MM.1S (cell line): Measurements from ENCODE around the gene IRF1.
A peak's percentile ranks its signal among the peaks of the same experiment; 100 is the strongest.

Experiments used
- DNase-seq: peaks from one replicate; pipeline ENCODE4 v3.0.0-alpha.2; 2015
- H2AFZ ChIP-seq: fragments of 300-600 bp; sonication (generic); 2 replicates; pipeline ENCODE4 v1.6.0; 2016; ENCODE audit warnings: antibody characterized with exemption, low read length
- H3F3A ChIP-seq: fragments of 300-600 bp; sonication (generic); 2 replicates; pipeline ENCODE4 v1.6.1; 2016; ENCODE audit warnings: mild to moderate bottlenecking, antibody characterized with exemption, low read length, moderate library complexity, mixed read lengths; ENCODE audit not compliant: insufficient read depth
- H3K27ac ChIP-seq: fragments of 300-600 bp; sonication (generic); 2 replicates; pipeline ENCODE4 v1.5.1; 2016; ENCODE audit warnings: mild to moderate bottlenecking, low read length
- H3K27me3 ChIP-seq: fragments of 300-600 bp; sonication (generic); replicated peaks from 2 replicates; pipeline ENCODE4 v1.6.0; 2016; ENCODE audit warnings: low read length; ENCODE audit not compliant: insufficient read depth
- H3K36me3 ChIP-seq: fragments of 300-600 bp; sonication (generic); replicated peaks from 2 replicates; pipeline ENCODE4 v1.6.1; 2016; ENCODE audit warnings: mild to moderate bottlenecking, low read length, mixed read lengths; ENCODE audit not compliant: insufficient read depth
- H3K4me1 ChIP-seq: fragments of 300-600 bp; sonication (generic); 2 replicates; pipeline ENCODE4 v1.6.1; 2016; ENCODE audit warnings: low read length, mixed read lengths
- H3K4me2 ChIP-seq: fragments of 300-600 bp; sonication (generic); 2 replicates; pipeline ENCODE4 v1.6.0; 2016; ENCODE audit warnings: low read depth, low read length
- H3K4me3 ChIP-seq: fragments of 300-600 bp; sonication (generic); 2 replicates; pipeline ENCODE4 v1.5.1; 2016; ENCODE audit warnings: low read length, mixed read lengths
- H3K79me2 ChIP-seq: fragments of 300-600 bp; sonication (generic); 2 replicates; pipeline ENCODE4 v1.6.1; 2016; ENCODE audit warnings: mixed run types, low read length, mixed read lengths
- H3K9ac ChIP-seq: fragments of 300-600 bp; sonication (generic); 2 replicates; pipeline ENCODE4 v1.6.1; 2016; ENCODE audit warnings: low read length, mixed read lengths
- H3K9me2 ChIP-seq: fragments of 300-600 bp; sonication (generic); replicated peaks from 2 replicates; pipeline ENCODE4 v1.6.1; 2016; ENCODE audit warnings: mild to moderate bottlenecking, low read length, mixed read lengths; ENCODE audit not compliant: insufficient read depth
- H3K9me3 ChIP-seq: fragments of 300-600 bp; sonication (generic); replicated peaks from 2 replicates; pipeline ENCODE4 v1.6.1; 2016; ENCODE audit warnings: mild to moderate bottlenecking, low read length, mixed read lengths; ENCODE audit not compliant: insufficient read depth
- H4K20me1 ChIP-seq: fragments of 300-600 bp; sonication (generic); 2 replicates; pipeline ENCODE4 v1.6.1; 2016; ENCODE audit warnings: mild to moderate bottlenecking, low read length, moderate library complexity, mixed read lengths; ENCODE audit not compliant: insufficient read depth
- EZH2 ChIP-seq: fragments of 300-600 bp; sonication (generic); optimal IDR thresholded peaks from 2 replicates; pipeline ENCODE3; 2017; ENCODE audit warnings: low read depth, mild to moderate bottlenecking, antibody characterized with exemption, low read length, mixed read lengths
- EZH2phosphoT487 ChIP-seq: fragments of 300-600 bp; sonication (generic); IDR thresholded peaks from 2 replicates; pipeline ENCODE4 v1.6.1; 2018; ENCODE audit warnings: antibody characterized with exemption, low read length
- TF ChIP-seq, protein P1 (sequence below): fragments of 300-600 bp; sonication (generic); IDR thresholded peaks from 2 replicates; pipeline ENCODE4 v1.5.1; 2016; ENCODE audit warnings: antibody characterized with exemption, low read length, mixed read lengths

The IRF1 gene

DNA sequence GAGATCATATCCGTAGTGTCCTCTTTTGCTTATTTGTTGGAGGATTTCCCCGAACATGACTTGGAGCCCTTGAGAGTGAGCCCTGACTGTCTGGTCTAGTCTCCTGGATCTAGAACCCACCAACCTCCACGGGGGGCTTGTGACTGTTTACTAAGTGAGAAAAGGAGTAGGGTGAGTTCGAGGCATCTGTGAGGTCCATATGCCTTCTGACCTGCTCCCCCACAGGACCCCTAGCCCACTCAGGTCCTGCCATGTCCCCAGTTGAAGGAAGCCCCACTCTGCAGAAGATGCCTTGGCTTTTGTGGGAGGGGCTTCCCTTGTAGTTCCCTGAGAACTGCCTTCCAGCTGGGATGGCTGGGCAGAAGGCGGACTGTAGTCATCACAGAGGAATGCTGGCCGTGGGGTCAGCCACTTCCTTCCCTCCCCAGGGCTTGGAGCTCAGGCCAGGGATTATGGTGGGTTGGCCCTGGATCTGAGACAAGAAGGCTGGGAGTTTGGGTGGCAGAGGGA, 7.0 kb upstream of the IRF1 start:
- Histone ChIP-seq H3K27ac (peak overlapping the region; percentile 99), H3K27me3 (no peaks in the 10 kb centered on the region), H3K9me3 (no peaks in the 10 kb centered on the region), H3K4me2 (peak overlapping the region; percentile 97), H3K9ac (peak overlapping the region; percentile 90), H4K20me1 (no peaks in the 10 kb centered on the region), H3F3A (peaks cover 54% of the 10 kb centered on the region), H3K36me3 (no peaks in the 10 kb centered on the region), H3K4me3 (peak overlapping the region; percentile 89), H3K9me2 (no peaks in the 10 kb centered on the region), H3K79me2 (peaks cover 28% of the 10 kb centered on the region), H3K4me1 (peaks cover 65% of the 10 kb centered on the region), H2AFZ (no peak overlapping the region)
- TF ChIP-seq EZH2 = no peak
- TF ChIP-seq, protein P1, sequence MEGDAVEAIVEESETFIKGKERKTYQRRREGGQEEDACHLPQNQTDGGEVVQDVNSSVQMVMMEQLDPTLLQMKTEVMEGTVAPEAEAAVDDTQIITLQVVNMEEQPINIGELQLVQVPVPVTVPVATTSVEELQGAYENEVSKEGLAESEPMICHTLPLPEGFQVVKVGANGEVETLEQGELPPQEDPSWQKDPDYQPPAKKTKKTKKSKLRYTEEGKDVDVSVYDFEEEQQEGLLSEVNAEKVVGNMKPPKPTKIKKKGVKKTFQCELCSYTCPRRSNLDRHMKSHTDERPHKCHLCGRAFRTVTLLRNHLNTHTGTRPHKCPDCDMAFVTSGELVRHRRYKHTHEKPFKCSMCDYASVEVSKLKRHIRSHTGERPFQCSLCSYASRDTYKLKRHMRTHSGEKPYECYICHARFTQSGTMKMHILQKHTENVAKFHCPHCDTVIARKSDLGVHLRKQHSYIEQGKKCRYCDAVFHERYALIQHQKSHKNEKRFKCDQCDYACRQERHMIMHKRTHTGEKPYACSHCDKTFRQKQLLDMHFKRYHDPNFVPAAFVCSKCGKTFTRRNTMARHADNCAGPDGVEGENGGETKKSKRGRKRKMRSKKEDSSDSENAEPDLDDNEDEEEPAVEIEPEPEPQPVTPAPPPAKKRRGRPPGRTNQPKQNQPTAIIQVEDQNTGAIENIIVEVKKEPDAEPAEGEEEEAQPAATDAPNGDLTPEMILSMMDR = no peak
- no peak for TF ChIP-seq EZH2phosphoT487
- no peak for DNase-seq

DNA sequence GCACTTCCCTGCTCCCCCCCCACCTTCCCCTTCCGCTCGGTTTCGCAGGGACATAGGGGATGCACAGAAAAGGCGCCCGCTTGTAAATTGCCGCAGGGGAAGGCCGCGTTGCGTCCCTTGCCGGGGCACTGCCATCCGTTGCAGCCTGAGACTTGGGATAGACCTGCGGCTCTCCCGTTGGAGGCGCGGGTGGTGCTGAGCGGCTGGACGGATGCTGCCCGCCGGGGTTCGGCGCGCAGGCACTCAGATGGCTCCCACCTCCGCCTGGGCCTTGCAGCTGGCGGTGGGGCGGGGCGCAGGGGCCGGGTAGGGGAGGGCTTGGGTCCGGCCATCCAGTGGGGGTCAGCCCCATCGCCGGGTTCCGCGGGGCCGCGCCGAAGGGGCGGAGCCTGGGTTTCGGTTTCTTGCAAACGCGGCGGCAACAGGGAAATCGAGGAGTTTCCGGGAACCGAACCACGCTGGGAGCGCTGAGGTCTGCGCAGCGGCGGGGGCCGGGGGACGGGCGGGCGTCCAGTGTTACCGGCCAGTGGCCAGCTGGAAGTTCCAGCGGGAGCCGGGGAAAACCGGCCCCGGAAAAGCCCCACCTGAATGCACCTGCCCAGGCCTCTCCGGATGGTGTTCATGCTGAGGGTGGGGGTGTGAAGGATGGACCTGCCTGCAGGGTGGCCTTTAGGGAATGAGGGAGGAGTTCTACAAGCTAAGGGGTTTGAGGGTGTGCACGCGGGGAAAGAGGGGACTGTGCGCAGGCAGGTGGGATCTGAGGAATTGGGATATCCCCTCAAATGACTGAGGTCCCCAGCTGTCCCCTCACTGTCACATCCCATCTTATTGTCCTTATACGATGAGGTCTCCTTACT, 6.3 kb upstream of the IRF1 start:
- Histone ChIP-seq H3K27ac (peak overlapping the region; percentile 99), H3F3A (peaks cover 54% of the 10 kb centered on the region), H3K4me2 (peak overlapping the region; percentile 97), H4K20me1 (no peaks in the 10 kb centered on the region), H3K4me3 (peak overlapping the region; percentile 89), H3K79me2 (peaks cover 30% of the 10 kb centered on the region), H3K27me3 (no peaks in the 10 kb centered on the region), H3K36me3 (no peaks in the 10 kb centered on the region), H3K4me1 (peaks cover 65% of the 10 kb centered on the region), H3K9me3 (no peaks in the 10 kb centered on the region), H3K9ac (peak overlapping the region; percentile 90), H3K9me2 (no peaks in the 10 kb centered on the region), H2AFZ (peak overlapping the region; percentile 35)
- DNase-seq = peak; percentile 90
- TF ChIP-seq EZH2phosphoT487 (no peak), EZH2 (no peak)
- TF ChIP-seq, protein P1 = no peak

DNA sequence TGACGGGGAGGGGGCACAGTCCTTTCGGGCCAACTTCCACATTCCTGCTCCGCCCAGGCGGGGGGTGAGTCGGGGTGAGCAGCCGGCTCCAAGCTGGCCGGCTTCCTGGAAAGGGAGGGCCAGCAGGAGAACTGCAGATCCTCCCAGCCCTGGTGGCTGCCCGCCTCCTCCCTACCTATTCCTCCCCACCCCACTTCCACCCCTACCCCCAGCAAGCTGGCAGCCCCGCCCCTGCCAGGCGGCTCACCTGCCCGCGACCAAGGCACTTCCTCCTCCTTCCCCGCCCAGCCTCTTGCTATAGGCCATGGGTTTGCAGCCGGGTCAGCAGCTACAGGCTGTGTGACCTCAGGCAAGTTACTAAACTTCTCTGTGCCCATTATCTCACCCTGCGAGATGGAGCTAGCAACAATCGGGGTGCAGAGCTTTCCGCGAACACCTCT, 5.6 kb upstream of the IRF1 start:
- peaks cover 65% of the 10 kb centered on the region for H3K4me1 ChIP-seq
- DNase-seq = peak; percentile 96
- no peaks in the 10 kb centered on the region for H3K36me3 ChIP-seq
- H3K27ac ChIP-seq = peak overlapping the region; percentile 99
- H2AFZ ChIP-seq = peak overlapping the region; percentile 35
- peak overlapping the region; percentile 90 for H3K9ac ChIP-seq
- TF ChIP-seq EZH2phosphoT487 = no peak
- TF ChIP-seq, protein P1 = no peak
- H3K4me3 ChIP-seq = peak overlapping the region; percentile 89
- H3K9me2 ChIP-seq = no peaks in the 10 kb centered on the region
- no peaks in the 10 kb centered on the region for H3K27me3 ChIP-seq
- peaks cover 54% of the 10 kb centered on the region for H3F3A ChIP-seq
- H4K20me1 ChIP-seq = no peaks in the 10 kb centered on the region
- H3K79me2 ChIP-seq = peaks cover 37% of the 10 kb centered on the region
- H3K9me3 ChIP-seq = no peaks in the 10 kb centered on the region
- peak overlapping the region; percentile 97 for H3K4me2 ChIP-seq
